Fibroblast of mammary gland (primary cell): ENCODE data around the gene TCF20.

Source experiments
- DNase-seq: peaks from one replicate; pipeline ENCODE4 v3.0.0-alpha.2; 2010; ENCODE audit warnings: low read depth
- H3K4me3 ChIP-seq: 2 replicates; pipeline ENCODE4 v1.5.1; 2011; ENCODE audit warnings: low read depth, mild to moderate bottlenecking, low read length, moderate library complexity; ENCODE audit not compliant: control insufficient read depth
- CTCF ChIP-seq: conservative IDR thresholded peaks from 2 replicates; pipeline ENCODE4 v1.5.1; 2011; ENCODE audit warnings: low read depth, low read length, inconsistent platforms; ENCODE audit not compliant: control insufficient read depth, insufficient read depth

Gene TCF20

GRCh38 chr22:42271906-42272305 lies 1.5 kb upstream of the TCF20 start:
- no peak overlapping the region for H3K4me3 ChIP-seq
- DNase-seq, result no peak
- no peak for TF ChIP-seq CTCF

GRCh38 chr22:42271191-42271813 lies 849 bp upstream of the TCF20 start:
- TF ChIP-seq CTCF, result no peak
- H3K4me3 ChIP-seq, result no peak overlapping the region
- DNase-seq, result no peak

DNA sequence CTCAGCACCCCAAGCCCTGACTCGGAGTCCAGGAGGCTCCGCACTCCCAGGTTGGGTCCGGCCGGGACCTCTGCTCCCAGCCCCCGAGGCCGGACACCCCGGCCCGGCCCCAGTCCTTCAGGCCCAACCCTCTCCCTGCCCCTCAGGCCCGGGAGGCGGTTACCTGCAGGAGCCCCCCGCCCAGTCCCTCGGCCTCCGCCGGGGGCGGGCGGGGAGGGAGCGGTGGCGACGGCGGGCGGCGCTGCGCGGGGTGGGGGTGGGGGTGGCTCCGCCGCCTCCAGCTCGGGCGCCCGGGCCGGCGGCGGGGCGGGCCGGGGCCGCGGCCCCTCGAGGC lies 310 bp downstream of the TCF20 start:
- H3K4me3 ChIP-seq, result peak overlapping the region; percentile 77
- no peak for DNase-seq
- TF ChIP-seq CTCF, result no peak

- TF ChIP-seq CTCF, result no peak
- H3K4me3 ChIP-seq, result peak overlapping the region; percentile 77
These were observed 849 bp downstream of the TCF20 start for GRCh38 chr22:42269432-42270175.

DNA sequence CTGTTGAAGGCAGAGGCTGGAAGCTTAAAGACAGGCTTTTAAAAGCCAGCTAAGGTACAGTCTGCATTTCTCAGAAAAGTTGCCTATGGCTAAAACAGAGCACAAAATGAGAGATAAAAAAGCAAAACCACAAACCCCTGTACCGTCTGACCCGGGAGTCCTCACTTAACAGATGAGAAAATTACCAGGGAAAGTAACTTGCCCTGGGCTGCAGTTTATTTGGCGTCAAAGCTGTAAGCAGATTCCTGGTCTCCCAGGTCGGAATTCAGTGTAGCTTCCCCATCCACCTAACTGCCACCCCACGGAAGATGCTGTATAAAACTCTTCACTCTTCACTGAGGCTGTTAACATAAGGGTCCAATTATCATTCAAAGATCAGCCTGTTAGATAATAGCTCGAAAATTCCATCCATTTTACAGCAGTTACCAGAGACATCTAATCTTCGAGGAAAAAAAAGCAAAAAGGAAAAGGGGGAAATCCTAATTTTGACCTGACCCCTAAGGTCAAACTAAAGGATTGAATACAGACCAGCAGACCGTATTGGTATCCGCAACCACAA lies 1.5 kb downstream of the TCF20 start:
- peak overlapping the region; percentile 77 for H3K4me3 ChIP-seq
- TF ChIP-seq CTCF, result no peak
- no peak for DNase-seq

More at GRCh38 chr22:42269432-42270175, 849 bp downstream of the TCF20 start:
- no peak for DNase-seq

DNA sequence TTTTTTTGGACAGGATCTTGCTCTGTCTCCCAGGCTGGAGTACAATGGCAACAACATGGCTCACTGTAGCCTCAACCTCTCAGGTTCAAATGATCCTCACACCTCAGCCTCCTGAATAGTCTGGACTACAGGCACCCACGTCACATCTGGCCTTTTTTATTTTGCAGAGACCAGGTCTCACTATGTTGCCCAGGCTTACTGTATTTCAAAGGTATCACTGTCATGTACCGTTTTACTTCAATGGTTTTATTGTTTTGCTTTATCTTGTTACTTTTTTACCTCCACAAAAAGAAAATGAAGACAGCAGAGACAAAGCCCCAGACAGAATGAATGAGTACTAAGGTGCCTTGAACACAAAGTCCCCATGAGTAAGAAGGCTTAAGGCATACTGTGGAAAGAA lies 5.1 kb downstream of the TCF20 start:
- TF ChIP-seq CTCF, result no peak
- H3K4me3 ChIP-seq, result no peak overlapping the region
- no peak for DNase-seq
